Activated effector memory CD4-positive, alpha-beta T cell treated with anti-CD3 and anti-CD28 coated beads, Interleukin-2, amount 50 U/mL, for 16 hours (primary cell): ENCODE measurements around the gene ABCC11.
"Not testable (repeated sequence)": the region's sequence is repeated elsewhere in the genome, so short reads cannot be mapped to it uniquely, and the experiment has no call there.

ENCODE experiments used
- DNase-seq: peaks from one replicate; pipeline ENCODE4 v3.0.0-alpha.2; 2020

ABCC11 gene

DNA sequence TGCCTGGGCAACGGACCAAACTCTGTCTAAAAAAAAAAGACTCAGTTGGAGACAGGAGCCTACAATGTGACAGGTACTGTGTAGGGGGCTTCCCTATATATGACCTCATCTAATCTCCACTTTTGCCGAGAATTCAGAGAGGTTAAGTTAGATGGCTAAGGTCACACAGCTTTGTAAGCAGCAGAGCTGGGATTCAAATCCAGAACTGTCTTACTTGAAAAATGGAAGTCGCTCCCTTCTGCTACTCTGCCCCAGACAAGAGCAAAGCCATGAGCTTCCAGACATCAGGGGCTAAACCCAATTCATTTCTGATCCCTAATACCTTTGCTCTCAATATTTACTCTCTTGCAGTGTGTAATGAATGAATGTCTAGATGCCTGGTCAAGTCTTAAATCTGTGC, 50.0 kb downstream of the ABCC11 start:
- DNase-seq: no peak

DNA sequence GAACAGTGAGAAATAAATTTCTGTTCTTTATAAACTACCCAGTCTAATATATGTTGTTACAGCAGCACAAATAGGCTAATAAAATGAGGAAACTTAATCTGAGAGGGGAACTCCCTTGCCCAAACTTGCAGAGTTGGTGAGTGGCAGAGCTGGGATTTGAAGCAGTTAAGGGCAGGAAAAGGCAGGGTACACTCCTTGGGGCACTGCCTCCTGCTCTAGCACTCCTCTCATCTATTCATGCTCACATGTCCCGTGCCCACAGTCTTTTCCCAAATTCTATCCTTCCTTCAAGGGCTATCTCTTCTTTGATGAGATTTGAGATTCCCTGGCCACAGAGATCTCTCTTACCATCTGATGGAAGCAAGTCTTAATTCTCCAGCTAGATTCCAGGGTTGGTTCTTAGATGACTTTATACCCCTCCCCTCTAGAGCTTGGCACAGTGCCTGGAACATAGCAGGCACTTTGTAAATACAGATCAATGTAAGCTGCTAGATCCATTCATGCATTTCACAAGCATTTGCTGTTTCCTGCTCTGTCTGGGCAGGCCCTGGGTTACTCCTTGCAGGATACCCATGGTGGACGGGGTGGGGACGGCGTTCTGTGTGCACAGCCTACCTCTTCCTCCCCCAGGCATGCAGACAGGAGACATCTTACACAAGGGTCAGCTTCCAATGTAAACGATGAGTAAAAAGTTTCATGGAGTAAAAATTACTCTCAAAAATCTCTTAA, 52.3 kb downstream of the ABCC11 start:
- no peak for DNase-seq

DNA sequence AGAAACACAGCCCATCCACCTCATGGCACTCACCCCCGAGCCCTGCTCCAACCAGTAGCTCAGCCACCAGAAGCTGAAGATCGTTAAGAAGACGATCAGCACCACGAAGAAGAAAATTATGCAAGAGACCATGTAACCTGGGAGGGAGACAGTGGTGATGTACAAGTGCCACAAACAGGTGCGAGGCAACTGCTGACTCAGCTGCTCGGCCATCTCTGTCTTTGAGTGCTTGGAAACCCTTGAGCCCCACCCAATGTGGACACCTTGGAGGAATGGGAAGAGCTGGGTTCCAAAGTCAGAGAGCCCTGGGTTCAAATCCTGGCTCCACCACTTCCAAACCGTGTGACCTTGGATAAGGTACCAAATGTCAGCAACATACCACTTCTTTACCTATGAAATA, 53.5 kb downstream of the ABCC11 start:
- no peak for DNase-seq

DNA sequence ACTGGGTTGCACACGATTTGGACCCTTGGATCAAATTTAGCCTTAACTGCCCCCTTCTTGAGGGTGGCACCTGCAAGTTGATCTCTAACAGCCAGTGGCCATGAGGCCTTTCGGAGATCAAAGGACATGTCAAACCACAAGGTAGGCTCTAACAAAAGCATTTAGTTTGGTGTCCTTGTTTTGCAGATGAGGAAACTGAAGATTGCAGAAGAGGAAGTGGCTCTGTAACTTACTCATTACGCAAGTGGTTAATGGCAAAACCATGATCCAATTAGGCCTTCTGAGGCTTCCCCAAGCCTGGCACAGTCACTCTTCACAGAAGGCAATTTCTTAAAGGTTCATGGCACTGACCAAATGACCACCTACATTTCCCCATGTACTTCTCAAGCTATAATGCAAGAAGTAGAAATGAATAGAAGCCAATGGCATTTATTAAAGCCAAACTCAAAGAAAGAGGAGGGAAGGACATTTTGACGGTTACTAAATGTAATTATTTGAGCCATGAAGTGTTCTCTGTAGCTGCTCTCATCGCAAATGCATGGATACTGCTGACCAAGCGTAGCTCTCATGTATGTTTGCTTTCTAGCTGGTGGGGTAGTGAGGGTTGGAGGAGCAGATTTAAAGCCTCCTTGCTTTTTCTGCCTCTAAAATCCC, 58.8 kb downstream of the ABCC11 start:
- no peak for DNase-seq

DNA sequence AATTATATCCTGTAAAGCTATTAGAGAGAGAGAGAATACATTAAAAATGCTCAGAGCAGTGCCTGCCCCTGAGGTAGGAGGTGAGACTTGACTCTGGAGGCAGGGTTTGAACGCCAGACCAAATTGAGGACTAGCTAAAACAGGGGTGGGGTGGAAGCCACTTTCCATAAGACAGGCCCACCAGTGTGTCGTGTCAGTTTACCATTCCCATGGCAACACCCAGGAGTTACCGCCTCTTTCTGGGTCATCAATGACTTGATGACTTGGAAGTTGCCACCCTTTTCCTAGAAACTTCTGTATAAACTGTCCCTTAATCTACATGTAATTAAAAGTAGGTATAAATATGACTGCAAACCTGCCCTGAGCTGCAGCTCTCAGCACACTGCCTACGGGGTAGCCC, 59.6 kb downstream of the ABCC11 start:
- no peak for DNase-seq

DNA sequence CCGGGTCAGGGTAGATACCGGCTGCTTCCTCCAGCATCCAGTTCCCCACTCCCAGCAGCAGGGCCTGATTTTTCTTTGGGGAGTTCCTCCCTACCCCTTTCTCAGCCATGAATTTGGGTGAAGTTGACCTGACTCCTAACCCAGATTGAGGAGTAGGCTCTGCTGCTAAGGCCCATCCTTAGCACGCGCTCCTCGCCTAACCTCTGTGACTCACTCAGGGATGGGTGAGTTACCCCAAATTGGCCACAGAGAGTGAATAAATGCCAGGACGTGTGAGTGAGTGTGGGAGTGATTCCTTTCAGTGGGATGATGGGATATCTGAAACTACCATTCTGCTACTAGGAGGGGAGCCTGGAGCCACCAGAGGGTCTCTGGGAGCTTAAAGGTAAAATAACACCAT, 62.7 kb downstream of the ABCC11 start:
- no peak for DNase-seq

DNA sequence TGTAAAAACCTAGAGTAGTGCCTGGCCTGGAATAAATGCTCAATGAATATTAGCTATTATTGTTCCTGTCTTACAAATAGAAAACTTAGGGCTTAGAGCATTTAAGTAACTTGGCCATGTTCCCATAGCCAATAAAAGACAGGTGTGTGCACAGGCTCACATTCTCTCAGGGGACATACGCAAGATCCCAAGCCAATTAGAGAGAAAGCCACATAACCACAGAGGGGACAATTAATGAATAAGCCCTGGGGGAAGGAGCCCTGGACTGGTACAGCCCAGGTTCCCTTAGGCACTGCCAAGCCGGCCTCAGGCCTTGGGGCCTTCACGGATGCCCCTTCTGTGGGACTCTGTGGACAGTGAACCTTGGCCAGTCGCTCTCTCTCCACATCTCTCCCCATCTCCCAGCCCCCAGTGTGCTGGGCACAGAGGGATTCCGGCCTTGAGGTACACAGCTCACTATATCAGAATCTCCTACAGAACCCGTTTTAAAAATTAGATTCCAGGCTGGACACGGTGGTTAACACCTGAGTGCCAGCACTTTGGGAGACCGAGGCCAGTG, 64.3 kb downstream of the ABCC11 start:
- no peak for DNase-seq

DNA sequence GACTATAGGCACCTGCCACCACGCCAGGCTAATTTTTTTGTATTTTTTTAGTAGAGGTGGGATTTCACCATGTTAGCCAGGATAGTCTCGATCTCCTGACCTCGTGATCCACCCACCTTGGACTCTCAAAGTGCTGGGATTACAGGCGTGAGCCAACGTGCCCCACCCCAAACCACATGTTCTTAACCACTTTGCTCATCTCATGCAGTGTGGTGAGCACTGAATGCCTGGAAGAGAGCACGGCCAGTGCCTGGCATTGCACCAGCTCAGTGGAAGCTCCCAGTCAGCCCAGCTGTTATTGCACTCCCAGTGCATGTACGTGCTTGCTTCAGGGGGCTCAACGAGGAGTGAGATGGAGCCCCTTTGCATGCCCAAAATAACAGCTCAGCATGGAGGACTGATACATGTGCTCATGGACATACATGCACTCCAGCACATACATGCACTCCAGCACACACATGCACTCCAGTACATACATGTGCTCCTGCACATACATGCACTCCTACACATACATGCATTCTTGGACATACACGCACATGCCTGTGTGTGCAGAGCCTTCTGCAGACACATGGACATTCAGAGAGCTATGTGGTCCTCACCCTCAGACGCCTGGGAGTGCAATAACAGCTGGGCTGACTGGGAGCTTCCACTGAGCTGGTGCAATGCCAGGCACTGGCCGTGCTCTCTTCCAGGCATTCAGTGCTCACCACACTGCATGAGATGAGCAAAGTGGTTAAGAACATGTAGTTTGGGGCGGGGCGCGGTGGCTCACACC, 65.4 kb downstream of the ABCC11 start:
- not testable (repeated sequence) for DNase-seq

DNA sequence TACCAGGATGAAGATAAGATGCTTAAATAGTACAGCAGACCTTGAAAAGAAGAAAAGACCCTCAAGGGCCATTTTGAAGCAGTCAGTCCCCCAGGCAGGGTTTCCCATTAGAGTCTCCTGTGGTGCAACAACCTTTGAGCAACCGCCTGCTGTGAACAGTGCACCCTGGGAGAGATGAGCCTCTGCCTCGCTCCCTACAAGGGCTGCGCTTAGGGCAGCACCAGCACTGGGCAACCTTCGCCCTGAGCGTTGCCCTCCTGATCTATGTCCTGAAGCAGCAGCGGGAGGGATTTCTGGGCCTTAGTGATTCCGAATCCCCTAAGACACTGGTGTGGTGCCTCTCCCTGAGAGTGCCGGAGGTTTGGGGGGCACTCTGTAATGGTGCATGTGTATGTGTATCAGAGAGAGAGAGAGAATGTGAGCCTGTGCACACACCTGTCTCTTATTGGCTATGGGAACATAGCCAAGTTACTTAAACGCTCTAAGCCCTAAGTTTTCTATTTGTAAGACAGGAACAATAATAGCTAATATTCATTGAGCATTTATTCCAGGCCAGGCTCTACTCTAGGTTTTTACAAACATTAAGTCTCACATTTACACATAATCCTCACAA, 66.4 kb downstream of the ABCC11 start:
- DNase-seq: no peak

DNA sequence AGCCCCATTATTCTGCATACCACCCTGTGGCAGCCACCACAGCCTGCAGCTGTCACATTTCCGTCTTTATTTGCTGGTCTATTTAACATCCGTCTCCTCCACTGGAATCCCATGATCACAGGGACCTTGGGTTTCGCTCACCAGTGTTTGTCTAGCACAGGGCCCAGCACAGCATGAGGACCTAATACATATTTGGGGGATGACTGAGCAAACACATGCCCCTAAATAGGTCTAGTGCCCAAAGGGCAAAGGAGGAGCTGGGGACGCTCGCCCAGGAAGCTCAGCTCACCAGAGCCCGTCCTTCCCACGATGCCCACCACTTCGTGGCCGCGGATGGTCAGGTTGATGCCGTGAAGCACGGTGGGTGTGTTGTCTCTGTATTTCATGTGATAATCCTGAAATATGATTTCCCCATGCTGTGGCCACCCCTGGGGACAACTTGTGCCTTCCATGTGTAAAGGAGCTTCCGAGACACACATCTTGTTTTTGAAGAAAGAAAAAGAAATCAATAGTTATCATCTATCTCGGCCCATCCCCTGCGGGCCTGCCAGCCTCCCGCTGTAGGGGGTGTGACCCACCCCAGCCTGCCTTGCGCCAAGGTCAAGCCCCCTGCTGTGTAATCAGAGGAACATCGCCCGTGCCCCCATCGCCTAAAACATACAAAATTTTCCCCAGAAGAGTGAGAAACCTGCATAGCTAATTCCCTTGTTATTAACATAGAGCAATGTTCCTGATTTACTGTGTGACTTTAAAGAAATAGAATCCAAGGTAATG, 70.5 kb downstream of the ABCC11 start:
- no peak for DNase-seq

DNA sequence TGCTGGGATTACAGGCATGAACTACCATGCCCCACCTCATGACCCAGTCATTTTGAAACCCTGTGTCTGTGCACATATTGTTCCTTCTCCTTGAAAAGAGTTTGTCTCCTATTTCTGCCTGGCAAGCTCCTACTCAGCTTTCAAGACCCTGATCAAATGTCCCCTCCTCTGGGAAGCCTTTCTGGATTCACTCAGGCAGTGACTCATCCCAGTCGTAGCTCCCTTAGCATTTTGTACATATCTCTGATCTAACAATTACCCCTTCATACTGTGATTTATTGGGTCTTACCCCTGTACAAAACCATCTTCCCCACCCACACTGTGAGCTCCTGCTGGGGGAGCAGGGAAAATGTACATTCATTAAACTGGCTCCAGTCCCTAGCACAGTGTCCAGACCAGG, 73.5 kb downstream of the ABCC11 start:
- no peak for DNase-seq

DNA sequence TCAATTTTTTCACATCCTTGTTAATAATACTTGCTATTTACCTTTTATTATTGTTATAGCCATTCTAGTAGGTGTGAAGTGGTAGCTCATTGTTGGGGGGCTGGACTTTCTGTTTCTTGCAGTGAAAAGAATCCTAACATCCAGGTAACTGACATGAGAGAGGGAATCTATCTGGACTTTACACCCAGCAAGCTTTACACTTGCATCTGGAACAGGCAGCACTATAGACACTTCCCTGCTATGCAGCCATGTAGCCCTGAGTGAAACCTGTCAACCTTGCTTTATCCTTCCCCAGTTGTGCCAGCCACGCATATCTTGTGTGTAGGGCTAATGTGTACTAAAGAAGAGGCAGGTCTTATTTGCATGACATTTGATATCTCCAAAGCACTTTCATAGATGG, 74.7 kb downstream of the ABCC11 start:
- DNase-seq: no peak

DNA sequence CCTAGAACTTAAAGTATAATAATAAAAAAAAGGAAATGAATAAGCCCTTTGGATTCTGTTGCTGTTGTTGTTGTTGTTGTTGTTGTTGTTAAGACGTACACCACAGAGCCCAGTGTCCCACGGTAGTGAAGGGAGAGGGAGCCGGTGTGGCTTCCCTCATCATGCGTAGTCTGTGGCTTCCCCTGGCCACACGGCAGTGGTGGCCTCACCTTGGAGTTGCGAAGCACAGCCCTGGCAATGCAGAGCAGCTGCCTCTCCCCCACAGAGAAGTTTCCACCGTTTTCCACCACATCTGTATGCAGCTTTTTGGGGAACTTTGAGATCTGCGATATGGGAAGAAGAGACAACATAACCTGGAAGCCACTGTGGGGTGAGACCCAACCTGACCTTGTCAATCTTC, 77.4 kb downstream of the ABCC11 start:
- DNase-seq: no peak

DNA sequence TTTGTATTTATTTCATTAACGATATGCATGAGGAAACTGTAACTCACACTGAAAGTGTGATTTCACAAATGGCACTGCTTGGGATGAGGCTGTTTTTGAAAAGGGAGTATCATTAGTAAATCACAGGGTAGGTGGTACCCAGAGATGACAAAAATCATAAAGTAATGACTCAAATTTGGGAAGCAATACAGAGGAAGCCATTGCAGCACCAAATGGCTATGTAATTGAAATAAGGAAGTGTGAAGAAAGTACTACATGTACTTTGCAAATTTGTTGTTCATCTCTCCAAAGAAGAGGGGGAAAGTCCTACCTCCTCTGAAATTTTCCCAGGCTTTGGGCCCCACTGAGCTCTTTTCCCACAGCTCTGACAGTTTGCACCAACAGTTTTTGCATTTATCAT, 79.3 kb downstream of the ABCC11 start:
- DNase-seq: no peak

DNA sequence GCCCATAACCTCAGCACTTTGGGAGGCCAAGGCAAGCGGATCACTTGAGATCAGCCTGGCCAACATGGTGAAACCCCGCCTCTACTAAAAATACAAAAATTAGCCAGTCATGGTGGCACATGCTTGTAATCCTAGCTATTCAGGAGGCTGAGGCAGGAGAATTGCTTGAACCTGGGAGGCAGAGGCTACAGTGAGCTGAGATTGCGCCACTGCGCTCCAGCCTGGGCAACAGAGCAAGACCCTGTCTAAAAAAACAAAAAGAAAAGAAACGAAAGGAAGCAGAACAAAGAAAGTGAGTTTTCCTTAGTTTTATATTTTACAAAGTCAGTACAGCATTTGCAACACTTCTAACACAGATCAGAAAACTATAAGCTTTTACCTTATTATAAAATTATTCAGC, 80.7 kb downstream of the ABCC11 start:
- DNase-seq: not testable (repeated sequence)

DNA sequence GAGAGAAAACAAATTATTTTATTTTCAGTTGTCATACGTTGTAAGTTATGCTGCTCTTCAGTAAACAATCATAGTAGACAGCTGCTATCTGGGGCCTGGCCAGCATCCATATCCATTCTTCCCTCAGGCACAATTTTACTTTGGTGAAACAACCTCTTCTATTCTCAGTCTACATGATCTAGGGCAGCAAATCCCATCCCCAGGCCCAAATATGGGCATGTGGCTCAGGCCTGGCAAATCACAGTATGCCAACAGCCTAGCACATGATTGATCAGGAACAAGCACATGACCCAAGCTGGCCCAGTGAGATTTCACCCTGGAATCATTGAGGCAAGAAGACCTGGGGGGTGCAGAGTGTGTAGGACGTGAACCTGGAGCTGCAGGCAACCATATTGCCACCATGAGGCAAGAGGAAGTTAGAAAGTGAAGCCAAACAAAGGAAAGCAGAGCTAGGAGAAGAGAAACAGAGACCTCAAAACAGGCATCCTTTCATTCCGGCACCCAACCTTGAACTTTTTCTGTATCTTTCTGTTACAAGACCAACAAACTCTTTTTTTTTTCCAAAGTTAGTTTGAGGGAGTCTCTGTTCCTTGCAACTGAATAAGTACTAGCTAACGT, 81.3 kb downstream of the ABCC11 start:
- DNase-seq: no peak

DNA sequence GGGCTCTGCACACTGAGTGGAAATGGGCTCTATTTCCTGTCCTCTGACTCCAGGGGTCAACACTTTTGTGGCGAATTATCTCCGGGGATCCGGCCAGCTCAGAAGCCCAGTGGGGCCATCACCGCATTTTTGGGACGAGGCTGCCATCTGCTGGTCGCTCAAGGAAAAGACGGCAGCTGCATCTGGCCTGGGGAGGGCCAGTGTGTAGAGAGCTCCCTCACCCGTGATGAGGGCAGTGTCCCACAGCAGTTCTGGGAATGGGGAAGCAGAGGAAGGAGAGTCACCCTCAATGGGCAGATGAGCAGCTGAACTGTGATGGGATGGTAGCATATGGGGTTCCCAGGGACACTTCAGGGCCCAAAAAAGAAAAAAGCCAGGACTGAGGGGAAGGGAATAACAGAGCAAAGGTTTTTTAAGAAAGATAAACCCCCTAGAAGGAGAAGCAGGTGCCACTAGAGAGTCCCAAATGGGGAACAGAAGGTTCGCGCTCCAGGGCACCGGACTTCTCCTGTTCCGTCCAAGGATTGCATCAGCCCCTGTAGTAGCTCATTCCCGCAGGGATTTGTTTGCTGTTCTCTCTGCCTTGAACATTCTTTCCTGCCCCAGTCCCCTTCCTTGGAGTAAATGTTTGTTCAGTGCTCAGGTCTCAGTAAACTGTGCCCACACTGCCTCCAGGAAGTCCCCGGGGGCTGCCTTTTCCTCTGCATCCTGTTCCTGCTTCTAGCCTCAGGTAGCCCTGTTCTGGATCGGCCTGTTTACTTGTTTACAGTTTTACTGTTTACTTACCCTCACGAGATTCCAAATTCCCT, 82.2 kb downstream of the ABCC11 start:
- peak; percentile 89 for DNase-seq

DNA sequence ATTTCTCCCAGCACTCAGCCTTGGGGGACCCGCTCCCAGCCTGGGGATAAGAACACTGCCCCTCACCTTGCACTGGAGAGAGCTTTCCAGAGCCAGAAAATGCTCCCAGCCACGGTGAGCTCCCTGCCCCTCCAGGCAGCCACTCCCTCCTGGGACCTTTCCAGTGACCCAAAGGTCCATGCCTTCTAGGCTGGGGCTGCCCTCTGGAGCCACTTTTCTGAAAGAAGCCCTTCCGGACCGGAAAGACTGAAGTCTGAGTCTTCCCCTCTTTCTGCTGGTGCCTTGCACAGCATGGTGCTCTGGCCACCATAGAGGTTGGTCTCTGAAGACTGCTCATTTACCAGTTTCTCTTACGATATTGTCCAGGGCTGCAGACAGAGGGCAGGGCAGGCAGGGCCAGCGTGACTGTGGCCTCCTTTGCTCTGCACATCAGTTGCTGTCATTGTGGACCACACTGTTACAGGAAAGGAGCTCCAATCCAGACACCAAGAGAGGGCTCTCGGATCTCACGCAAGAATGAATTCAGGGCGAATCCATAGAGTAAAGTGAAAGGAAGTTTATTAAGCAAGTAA, 84.4 kb downstream of the ABCC11 start:
- DNase-seq: no peak

DNA sequence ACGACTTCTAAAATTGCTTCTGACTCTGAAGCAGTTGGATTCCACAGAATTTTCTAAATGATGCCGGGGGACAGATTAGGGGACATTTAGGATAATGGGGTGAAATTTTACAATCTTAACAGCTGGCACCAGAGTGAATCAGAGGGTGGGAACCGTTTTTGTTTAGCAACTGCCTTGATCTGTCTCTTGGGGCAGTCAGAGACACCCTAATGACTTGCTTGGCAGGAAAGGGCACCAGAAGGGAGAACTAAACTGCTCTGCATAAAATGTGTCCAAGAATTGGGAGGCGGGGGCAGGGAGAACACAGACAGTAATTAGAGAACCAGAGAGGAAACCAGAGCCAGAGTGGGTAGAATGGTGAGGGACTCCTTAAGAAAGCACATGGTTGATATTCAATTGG, 85.4 kb downstream of the ABCC11 start:
- no peak for DNase-seq

DNA sequence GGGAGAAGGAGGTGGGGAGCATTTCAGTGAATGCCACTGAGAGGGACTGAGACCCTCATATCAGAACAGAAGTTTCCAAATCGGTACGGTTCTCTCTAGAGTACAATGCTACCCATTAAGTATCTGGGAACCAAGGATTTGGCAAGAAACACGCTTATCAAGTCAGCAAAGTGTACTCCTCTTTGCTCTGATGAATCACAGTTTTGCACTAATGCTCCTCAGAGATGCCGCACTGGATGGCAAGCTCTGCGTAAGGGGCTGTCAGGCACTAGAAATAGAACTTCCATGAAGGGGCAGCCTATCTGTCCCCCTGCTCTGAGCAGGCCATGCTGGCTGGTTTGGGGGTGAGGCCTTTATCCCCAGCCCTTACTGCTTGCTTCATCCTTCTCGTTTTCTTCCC, 86.8 kb downstream of the ABCC11 start:
- DNase-seq: no peak

DNA sequence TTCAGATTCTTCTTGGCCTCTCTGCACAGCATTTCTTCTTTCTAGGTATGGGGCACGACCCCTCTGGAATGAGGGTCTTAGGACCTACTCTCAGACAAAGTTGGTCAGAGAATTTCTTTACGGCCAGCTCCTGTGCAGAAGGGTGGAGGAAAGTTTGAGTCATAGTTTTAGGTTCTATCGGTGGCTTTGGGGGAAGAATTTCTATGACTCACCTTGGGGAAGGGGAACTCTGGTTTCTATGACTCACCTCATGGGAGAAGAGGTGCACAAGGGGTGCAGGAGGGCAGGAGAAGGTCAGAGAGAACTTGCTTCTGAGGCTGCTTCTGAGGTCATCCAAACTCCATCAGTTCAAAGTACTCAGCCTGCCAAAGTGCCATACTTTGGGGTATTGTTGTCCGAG, 89.0 kb downstream of the ABCC11 start:
- DNase-seq: peak; percentile 71
